Omental fat pad (tissue), 4 donors: Measurements from ENCODE around the gene RFWD3. TPM values are rescaled to one million over a fixed set of nuclear protein-coding genes. Genes with fewer than 3 reads are reported as not detected.
A peak's percentile ranks its signal among the peaks of the same experiment; 100 is the strongest.

Source experiments
- ATAC-seq: fragments of 150-250 bp; one replicate; pipeline ENCODE4 v1.9.1; 2016; ENCODE audit warnings: mild to moderate bottlenecking, moderate library complexity; ENCODE audit not compliant: low FRiP score
- DNase-seq: peaks from one replicate; pipeline ENCODE4 v3.0.0-alpha.2; 2019; ENCODE audit warnings: low spot score
- CTCF ChIP-seq, 3 donors: fragments of 450-650 bp; IDR thresholded peaks; one replicate each; pipeline ENCODE4 v1.5.1; 2016 to 2017; ENCODE audit warnings: antibody characterized with exemption in 3 of 3, mild to moderate bottlenecking in 3 of 3, moderate library complexity in 2 of 3
- total RNA-seq, 4 donors: library from RNA; depleted of rRNA; stranded (reverse); fragments of >200 nt; gene quantifications; one replicate each; pipeline ENCODE4 v1.1.0, GENCODE V29; 2016

Gene RFWD3
- total RNA-seq, 4 donors from 2014 or later, result 8.9 to 23.5 (median 19.8) TPM

- no peak for TF ChIP-seq CTCF (IDR thresholded peaks at IDR 0.05)
- peak; percentile 33 for ATAC-seq
- DNase-seq, result no peak
These were observed 59.2 kb downstream of the RFWD3 start for GRCh38 chr16:74607310-74607961.

- DNase-seq (peak; percentile 70), ATAC-seq (peak; percentile 94)
- no peak for TF ChIP-seq CTCF (IDR thresholded peaks at IDR 0.05)
These were observed 60.0 kb downstream of the RFWD3 start, which contains the start of gene GLG1 for GRCh38 chr16:74606521-74607309. Gene GLG1, minus strand, starts transcription at chr16:74607114. Its CDS starts 20 bp downstream, at chr16:74607094.

- no peak for TF ChIP-seq CTCF (IDR thresholded peaks at IDR 0.05)
- DNase-seq (no peak), ATAC-seq (peak; percentile 16)
These were observed 60.7 kb downstream of the RFWD3 start for GRCh38 chr16:74605746-74606520.

- ATAC-seq (no peak), DNase-seq (no peak)
- TF ChIP-seq CTCF (IDR thresholded peaks at IDR 0.05), result no peak
These were observed 61.3 kb downstream of the RFWD3 start for GRCh38 chr16:74605332-74605731.

GRCh38 chr16:74603848-74604247 is 62.8 kb downstream of the RFWD3 start:
- TF ChIP-seq CTCF (IDR thresholded peaks at IDR 0.05), result no peak
- no peak for ATAC-seq
- no peak for DNase-seq

- no peak for TF ChIP-seq CTCF (IDR thresholded peaks at IDR 0.05)
- DNase-seq, result no peak
- ATAC-seq, result no peak
These were observed 65.4 kb downstream of the RFWD3 start for GRCh38 chr16:74601126-74601871.
